GM18867 (cell line): ENCODE results near the gene DACT1.

ENCODE experiments used
- ATAC-seq: cut with Tn5 transposase; IDR thresholded peaks from one replicate; pipeline ENCODE4 v1.9.1; 2021; ENCODE audit warnings: mild to moderate bottlenecking, moderate library complexity; ENCODE audit not compliant: unreplicated experiment

The DACT1 gene

DNA sequence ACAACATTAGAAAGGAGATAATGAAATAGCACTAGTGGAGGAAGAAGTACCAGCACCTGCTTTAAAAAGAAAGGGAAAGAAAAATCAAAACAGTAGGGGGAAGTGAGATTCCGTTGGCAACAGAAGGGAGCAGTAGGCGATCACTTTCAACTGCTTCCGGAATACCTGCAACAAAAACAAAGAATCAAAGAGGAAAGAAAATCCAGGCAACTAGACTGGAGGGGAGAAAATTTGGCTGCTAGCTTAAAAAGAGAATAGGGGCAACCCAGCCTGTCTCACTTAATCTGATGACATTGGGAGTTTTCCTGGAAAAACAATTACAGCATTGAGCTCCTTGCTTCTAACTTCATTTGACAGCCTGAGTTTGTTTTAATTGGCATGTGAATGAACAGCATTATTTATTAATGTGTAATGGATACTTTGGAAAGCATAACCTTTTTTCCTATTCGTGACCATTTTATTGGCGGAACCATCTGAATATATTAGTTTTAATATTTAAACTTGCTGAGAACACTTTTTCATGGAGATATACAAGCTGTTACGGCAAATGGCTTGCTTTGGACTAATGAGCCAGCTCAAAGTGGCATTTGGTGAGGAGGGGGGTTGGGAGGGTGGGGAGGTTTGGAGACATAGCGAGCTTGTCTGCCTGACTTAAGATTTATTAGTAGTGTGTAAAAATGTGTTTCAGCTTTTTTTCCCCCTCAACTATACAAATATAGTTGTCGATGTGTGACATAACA, 2.5 kb upstream of the DACT1 start:
- ATAC-seq = peak; percentile 19

DNA sequence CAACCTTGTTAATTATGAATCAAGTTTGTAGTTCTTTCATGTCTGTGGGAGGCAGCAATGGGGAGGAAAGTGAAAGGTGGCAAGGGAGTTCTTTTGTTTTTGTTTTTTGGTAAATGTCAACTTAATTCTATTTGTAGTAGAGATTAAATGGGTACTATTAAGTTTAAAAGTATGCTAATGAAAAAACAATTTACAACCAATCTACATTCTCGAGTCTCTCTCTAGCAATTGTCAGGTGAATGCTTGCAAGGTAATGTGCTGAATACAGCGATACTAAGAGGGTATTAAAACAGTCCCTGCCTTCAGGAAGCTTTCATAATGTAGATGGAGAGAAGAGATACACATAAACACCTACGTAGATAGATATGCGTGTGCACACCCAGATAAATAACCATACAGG, 1.6 kb upstream of the DACT1 start:
- ATAC-seq = no peak

DNA sequence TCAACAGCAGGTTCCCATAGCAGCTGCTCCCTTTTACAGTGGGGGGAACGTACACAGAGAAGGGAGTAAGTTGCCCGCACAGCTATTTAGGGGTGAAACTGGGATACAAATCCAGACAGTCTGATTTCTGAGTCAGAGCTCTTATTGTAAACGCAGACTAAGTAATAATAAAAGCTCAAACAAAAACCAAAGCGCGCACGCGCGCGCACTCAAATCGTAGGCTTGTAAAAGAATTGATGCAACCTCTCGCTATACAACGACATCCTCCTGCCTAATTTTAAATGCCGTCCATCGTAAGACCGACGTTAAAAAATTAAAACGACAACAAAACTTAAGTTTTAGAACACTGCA, 747 bp upstream of the DACT1 start:
- no peak for ATAC-seq

DNA sequence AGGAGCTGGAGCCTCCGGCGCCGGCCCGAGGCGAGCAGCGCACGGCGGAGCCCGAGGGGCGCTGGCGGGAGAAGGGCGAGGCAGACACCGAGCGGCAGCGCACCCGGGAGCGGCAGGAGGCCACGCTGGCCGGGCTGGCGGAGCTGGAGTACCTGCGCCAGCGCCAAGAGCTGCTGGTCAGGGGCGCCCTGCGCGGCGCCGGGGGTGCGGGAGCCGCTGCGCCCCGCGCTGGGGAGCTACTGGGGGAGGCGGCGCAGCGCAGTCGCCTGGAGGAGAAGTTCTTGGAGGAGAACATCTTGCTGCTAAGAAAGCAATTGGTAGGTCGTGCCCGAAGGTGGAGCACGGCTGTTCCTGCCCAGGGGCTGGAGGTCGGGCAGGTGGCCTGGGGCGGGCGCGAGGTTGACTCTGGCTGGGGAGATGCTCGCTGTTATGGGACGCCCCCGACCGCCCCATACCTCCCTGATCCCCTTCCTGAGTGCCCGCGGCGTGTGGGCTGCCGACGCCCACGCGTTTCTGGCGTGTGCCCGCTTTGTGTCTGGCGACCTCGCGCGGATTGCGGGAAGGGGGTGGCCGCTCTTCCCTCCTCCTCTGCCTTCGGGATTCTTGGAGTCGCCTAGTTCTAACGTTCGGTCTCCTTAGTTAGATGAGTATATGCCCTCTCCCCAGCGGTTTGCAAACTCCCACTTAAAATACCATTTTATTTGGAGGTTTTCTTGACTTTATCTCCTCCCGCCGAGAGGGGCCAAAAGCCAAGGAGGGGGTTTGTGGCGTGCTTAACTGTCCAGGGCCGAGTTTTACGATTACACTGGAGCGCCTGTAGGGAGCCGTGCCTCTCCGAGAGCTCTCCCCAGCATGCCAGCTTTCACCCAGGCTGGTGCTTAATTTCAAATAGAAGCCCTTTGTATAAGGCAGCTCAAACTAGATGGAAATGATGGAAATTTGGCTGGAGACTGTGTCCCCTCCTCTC, 752 bp downstream of the DACT1 start:
- ATAC-seq = peak; percentile 33

DNA sequence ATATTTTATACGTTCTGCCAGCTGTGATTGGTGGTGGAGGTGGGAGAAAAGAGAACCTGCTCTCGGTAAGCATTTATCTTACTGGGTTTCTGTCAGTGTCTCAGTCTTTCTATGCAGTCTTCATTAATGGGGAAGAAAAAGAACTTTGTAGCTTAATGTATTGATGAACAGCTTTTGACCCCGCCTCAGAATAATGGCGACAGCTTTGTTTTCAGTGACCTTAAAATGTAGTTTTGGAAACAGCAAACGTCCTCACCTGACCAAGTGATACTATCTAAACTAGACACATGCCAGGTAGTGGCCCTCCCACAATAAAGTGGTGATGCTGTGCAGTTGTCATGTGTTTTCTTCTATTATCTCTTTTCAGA, 1.4 kb downstream of the DACT1 start:
- ATAC-seq = no peak

DNA sequence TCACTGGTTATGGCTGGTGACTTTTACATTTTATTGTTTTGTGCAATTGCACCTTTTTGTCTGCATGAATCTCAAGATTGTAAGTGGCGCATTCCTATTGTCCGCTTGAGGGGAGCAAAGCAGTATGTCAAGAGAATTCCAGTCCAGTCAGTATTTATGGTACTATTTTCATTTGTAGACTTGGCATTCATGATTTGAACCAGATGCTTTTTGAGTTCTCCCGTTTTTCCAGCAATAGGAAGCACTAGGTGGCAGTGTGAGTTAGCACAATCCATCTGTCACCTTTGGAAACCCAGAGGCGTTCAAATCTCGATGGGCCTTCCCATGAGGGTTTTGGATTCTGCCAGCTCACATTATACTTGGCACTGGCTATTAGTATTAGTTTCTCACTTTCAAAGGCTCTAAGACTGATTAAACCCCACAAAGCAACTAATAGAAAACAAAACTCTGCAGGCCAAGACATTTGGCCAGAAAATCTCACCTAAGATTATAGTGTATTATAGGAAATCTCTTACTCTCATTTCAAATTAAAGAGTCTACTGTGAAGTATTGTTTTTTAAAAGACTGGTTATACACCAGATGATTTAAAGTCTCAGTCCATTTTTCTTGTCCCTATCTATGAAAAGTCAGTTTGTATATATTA, 2.2 kb downstream of the DACT1 start:
- no peak for ATAC-seq

DNA sequence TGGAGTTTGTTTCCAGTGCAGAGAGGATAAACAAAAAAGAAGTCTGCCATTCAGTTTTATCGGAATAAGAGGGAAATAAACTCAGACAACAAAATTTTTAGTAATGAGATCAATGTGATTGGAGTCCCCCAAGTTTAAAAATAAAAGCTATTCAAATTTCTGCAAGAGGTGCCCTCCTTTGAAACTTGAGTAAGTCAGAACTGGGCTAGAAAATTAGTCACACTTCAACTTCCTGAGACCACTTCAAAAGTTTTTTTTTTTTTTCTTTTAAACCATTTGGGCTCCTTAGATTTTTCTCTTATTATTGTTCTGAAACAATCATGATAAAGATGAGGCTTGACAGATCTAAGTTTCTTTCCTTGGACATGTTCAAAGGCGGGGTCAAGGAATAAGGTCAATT, 3.2 kb downstream of the DACT1 start:
- ATAC-seq = no peak

DNA sequence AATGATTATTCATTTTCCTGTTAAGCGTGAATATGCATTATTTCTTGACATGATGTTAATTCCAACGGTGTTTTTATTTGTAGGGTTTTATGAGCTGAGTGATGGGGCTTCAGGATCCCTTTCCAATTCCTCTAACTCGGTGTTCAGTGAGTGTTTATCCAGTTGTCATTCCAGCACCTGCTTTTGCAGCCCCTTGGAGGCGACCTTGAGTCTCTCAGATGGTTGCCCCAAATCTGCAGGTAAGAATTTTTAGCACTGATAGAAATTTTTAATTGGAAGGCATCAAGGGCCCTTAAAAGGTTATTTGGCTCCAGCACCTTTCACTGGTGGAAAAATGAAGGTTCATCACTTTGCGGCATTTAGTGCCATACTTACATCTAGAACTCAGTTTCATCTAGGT, 3.7 kb downstream of the DACT1 start:
- ATAC-seq = no peak

DNA sequence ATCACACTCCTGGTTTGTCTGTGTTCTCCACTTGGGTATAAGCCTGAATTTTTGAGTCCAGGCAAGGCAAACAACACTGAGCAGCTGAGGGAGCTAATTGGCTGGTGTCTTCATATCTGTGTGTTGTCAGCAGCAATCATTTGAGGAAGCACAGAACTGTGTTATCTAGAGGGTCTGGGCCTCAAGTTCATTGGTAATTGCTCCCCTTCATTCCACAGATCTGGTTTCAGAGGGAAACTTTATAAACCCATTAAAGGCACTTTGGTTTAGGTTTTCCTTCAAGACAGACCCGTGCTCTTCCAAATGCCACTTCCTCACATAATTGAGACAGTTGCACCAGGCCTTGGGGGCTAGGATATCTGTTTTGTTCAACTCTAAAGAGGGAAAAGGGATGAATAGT, 5.6 kb downstream of the DACT1 start:
- ATAC-seq = no peak

DNA sequence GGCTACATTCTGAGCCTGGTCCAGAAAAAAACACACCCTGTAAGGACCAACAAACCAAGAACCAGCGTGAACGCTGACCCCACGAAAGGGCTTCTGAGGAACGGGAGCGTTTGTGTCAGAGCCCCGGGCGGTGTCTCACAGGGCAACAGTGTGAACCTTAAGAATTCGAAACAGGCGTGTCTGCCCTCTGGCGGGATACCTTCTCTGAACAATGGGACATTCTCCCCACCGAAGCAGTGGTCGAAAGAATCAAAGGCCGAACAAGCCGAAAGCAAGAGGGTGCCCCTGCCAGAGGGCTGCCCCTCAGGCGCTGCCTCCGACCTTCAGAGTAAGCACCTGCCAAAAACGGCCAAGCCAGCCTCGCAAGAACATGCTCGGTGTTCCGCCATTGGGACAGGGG, 7.9 kb downstream of the DACT1 start:
- ATAC-seq = no peak

DNA sequence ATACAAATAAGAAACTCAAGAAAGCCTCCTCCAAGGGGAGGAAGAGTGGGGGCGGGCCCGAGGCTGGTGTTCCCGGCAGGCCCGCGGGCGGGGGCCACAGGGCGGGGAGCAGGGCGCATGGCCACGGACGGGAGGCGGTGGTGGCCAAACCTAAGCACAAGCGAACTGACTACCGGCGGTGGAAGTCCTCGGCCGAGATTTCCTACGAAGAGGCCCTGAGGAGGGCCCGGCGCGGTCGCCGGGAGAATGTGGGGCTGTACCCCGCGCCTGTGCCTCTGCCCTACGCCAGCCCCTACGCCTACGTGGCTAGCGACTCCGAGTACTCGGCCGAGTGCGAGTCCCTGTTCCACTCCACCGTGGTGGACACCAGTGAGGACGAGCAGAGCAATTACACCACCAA, 8.7 kb downstream of the DACT1 start:
- ATAC-seq = no peak

DNA sequence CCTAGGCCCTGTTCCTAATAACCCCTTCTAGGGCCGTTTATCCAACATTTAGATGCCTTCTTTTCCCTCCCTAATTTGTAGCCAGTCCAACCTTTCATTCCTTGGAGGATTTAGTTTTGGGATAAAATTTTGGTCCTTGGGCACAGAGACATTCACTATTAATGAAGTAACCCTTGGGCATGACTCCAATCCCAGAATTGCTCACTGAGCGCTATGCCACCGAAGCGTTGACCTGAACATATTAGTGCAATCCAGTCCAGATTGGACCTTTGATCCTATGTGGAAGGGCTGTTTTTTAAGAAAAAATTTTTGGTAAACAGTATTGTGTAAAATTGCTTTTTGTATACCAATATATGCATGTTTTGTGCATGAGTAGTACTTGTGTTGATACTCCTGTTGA, 10.0 kb downstream of the DACT1 start:
- no peak for ATAC-seq

DNA sequence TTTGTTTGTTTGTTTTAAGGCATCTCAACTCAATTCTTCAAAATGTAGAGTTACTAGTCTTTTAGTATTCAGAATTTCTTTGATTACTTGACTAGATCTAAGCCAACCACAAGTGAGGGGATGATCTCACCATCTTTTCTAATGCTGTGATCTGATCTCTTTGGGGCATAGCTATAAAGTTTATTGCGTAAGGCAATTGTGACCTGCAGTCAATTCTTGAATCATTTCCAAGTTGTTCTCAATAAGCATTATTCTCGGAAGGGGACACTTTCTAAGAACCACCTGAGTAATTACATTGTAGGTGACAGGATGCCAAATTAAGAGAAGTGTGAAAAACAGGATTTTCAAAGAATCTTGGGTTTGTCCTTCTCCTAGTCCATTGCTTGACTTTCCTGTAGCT, 13.1 kb downstream of the DACT1 start:
- no peak for ATAC-seq

DNA sequence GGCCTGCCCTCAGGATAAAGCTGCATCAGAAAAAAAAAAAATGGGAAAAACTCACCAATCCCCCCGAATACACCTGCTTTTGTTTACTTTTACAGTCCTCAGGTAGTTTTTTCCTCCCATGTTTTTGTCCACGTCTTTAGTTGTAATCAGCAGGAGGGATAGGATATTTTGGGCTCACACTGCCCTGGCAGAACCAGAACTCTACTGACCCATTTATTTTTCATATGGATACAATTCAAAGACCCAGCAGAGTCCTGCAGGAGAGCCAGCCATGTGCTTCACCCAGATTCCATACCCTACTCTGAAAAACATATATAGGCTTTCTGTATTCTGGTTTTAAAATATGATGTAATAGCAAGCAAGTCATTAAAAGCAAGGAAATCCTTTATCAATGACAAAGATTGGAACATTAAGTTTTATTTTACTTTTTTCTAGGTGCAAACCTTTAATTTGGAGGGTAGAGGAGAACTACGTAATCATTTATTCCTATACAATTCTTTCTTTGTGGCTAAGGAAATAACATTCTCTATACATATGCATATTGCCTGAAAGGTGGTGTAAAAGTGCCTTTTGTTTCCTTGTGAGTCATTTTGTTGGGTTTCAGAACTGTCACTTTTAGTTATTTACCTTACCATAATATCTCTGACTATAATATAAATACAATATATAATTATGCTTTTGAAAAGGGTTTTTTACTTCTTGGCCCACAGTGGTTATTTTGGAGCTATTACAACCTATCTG, 19.1 kb downstream of the DACT1 start:
- no peak for ATAC-seq

DNA sequence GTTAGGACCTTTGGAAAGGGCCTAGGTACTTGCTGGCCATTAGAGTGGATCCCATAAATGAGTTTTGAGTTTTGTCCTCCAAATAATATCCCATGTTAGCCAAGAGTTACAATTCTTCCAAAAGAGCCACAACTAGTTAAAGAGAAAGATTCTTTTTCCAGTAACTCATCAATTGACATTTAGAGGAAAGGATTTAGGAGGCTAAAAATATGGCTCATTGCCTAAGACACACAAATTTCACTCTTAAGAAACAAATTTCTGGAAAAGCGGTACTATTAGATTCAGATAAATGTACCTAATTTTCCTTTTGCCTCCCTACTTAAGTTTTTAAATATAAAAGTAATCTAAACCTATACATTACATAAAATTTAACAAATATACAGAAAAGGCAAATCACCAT, 21.3 kb downstream of the DACT1 start:
- no peak for ATAC-seq

DNA sequence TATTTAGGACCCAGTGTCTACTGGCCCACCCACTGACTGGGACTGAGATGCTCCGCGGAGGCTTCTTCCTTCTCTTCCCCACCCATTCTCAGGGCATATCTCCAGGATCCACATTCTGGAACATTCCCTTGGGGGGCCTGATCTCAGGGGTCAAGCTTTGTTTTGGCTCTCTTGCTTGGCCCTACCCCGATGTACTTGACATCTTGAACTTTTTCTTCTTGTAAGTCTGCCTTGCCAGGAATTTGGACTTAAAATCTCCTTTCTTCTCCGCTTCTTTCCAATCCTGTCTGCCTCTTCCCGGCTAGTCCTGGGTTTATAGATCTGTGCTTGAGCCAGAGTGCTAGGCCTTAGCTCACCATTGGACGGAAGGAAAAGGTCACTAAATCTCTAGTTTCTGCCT, 22.1 kb downstream of the DACT1 start:
- ATAC-seq = no peak

DNA sequence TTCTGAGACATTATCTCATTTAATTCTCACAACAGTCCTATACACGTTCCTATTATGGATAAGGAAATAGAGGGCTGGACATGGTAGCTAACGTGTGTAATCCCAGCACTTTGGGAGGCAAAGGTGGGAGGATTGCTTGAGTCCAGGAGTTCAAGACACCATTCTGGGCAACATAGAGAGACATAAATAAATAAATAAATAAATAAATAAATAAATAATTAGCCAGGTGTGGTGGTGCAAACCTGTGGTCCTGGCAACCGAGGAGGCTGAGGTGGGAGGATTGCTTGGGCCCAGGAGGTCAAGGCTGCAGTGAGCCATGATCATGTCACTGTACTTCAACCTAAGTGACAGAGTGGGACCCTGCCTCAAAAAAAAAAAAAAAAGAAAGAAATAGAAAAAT, 22.6 kb downstream of the DACT1 start:
- ATAC-seq = no peak

DNA sequence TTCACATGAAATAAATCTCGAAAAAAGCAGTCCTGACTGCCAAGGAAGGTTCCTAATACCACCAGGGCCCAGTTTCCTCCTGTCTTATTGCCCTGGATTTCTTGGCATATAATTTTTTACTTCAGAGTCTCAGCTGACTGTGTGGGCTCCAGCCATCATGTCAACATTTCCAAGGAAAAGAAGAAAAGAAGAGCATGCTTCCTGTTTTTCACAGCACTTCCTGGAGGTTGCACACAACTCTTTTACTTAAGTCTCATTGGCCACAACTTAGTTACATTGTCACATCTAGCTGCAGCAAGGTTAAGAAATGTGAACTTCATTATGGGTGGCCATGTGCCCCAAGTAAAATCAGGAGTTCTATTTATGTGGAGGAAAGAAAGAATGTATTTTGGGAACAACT, 24.3 kb downstream of the DACT1 start:
- no peak for ATAC-seq

DNA sequence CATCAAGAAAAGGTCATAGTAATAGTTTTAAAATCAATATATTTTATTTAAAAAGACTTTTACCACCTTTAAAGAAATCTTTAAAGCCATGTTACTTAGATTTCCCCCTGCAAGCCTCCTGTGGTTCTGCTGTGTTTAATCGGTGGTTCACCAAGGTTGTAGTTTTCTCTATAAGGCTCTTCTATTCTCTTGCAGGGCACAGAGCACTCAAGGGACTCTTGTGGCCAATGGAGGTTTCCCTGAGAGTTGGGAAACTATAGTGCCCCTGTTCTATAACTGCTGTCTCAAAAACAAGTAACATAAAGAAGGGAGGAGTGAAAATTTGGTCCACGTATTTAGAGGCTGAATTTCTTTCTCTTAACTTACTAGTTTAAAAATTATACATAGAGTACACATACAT, 25.0 kb downstream of the DACT1 start:
- ATAC-seq = no peak

DNA sequence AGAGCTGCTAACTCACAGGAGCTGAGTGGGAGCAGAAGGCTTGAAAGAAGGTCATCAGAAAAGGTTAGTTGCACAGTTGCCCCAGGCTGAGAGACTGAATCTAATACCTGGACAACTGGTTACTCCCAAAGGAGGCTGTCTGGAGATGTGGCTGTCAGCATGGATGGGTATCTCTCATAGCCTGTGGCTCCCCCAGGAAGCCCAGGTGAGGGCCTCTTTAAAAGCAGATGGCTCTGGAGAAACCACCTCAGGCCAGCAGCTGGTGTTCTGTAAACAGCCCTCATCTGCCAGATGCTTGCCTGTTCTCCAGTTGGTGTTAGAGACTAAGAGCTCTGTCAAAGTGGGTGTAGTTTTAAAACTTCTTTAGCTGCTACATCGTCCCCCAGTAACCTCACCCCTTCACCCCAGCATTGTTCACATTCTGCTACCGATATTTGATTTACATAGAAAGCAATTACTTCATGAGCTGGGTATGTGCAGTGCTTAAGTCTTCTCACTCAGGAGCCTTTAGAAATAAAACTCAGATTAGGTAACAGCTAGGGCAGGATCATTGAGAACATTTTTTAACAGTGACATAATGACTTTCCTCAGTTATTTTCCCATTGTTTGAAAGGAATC, 25.8 kb downstream of the DACT1 start:
- ATAC-seq = no peak
